Effector CD4-positive, alpha-beta T cell (primary cell): ENCODE results near the gene MPP3. TPM values are rescaled to one million over a fixed set of nuclear protein-coding genes. Genes with fewer than 3 reads are reported as not detected.
"Not testable (repeated sequence)": the region's sequence is repeated elsewhere in the genome, so short reads cannot be mapped to it uniquely, and the experiment has no call there.

Experiments used
- DNase-seq: peaks from one replicate; pipeline ENCODE4 v3.0.0-alpha.2; 2020
- total RNA-seq: gene quantifications from one replicate; lab custom pipeline; 2026; lab: John Stamatoyannopoulos, UW

The MPP3 gene
- total RNA-seq: not detected

- DNase-seq: peak; percentile 24
Observed at GRCh38 chr17:43832976-43833829, at the start of gene MPP3. Gene MPP3, minus strand, starts transcription at chr17:43833146. Its CDS starts 1,240 bp downstream, at chr17:43831906.

DNA sequence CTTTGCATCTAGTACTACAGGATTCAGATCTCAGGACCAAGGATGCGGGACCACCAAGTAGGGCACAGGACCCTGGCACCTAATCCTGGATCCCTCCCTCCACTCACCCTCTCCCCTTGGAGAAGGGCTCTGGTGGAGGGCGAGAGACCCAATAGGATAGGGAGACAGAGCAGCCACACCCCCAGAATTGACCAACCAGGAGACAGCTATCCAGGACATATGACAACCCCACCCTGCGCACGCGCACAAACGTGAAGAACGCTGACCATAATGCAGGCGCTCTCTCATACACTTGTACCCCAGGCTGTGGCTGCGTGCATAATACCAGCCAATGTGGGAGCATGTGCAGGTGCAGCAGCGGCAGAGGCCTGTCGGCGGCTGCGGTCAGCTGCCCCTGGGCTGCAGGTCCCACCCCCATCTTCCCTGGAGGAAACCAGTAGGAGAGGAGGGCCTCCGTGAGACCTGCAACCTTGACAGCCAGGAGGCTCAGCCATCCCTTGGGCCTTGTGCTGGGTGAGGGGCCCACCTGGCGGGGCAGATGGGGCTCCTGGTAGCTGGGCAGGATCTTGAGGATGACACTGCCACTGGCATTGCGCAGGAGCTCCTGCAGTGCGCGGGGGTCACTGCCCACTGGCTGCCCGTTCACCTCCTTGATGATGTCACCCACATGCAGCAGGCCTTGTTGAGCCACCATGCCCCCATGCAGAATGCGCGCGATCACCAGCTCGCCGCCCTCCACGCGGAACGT lies 49.0 kb upstream of the MPP3 start:
- no peak for DNase-seq

- no peak for DNase-seq
Observed at GRCh38 chr17:43881181-43881580, 48.2 kb upstream of the MPP3 start.

GRCh38 chr17:43880420-43880991 lies 47.6 kb upstream of the MPP3 start:
- no peak for DNase-seq

DNA sequence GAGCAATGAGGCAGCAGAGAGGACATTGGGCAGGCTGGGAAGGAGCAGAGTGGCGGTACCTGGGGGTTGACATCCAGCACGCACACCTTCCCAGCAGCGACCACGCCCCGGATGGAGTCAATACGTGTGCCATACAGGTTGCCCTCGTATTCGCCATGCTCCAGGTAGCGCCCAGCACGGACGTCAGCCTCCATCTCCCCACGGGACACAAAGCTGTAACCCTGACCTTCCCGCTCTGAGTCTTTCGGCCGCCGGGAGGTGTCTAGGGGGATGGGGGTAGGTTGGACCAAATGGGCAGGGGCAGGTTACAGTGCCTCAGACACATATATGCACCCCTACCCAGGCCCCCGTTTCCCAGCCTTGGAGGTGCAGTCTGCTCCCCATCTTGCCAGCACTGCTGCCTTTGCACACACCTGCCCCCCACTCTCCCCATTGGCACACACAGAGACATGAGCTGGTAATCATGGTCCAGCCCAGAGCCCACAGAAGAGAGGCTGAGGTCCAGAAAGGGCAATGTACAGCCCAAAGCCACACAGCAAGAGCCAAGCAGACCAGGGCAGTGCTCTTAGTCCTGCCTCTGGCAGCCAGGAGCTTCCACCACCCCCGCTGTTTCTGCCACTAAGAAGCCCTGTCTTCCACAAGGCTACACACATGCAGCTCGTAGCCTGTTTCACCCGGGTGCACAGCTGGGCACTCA lies 46.9 kb upstream of the MPP3 start:
- DNase-seq: no peak

DNA sequence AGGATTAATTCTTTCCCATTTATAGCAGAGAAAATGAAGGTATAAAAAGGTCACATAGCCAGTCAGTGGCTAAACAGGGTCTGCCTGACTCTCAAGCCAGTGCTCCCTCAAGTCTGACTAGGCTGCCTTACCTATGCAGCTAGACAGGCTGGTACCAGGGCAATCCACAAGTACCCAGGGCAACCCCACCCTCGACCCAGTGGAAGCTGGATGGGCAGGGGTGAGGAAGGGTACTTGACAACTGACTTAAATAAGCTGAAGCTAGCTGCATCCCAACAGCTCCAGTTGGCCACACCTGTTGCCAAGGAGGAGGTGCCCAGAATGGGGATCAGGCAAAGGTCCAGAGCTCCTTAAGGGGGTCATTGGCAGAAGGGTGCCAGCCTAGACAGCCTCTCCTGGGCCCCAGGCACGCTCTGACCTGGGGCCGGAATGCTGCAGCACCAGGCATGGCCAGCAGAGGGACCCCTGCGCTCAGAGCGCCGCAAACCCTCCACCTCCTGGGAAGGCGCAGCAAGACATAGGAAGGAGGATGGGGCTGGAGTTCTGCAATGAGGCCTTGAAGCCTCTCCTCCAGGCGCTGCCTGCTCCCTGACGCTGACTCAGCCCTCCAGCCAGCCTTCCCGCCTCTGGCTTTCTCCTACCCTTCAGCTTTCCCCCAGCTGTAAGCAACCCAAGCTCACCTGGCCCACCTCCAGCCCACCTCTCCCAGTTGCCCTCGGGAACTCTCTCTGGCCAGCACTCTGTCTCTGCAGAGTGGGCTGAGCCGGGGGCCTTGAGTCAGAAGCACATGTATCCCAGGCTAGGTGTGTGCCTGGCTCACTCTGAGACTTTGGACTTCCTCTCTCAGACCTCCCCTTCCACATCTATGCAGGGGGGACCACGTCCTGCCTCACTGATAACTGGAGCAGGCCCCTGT lies 45.6 kb upstream of the MPP3 start:
- peak; percentile 41 for DNase-seq

GRCh38 chr17:43877451-43878155 lies 44.7 kb upstream of the MPP3 start:
- DNase-seq: no peak

GRCh38 chr17:43877031-43877430 lies 44.1 kb upstream of the MPP3 start:
- no peak for DNase-seq

DNA sequence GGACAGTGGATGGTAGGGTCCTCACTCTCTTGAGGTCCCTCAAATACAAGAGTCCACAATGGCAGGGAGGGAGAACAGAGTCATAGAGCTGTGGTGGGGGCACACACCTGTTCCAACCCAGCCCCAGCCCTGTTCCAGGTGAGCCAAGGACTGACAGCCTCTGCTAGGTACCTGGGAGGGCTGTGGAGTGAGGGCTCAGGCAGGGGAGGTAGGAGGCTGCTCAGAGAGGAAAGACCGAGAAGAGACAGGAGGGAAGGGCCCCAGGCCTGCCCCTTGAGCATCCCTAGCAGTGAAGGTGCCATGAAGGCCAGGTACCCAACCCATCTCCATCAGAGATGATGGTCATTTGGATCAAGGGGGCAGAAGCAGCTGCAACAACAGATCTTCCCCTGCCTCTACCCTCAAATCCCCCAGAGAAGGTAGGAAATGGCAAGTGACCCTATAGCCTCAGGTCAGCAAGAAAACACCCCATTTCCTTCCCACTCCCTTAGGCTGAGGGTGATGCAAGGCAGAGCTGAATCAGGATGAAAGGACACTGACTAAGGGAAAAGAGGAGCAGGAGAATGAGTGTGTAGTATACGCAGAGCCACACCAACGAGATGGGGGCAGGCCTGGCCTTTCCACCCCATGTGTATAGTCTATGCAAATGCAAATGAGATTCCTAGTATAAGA lies 42.7 kb upstream of the MPP3 start:
- no peak for DNase-seq

- DNase-seq: no peak
Observed at GRCh38 chr17:43874293-43874692, 41.3 kb upstream of the MPP3 start.

- DNase-seq: no peak
Observed at GRCh38 chr17:43873815-43874214, 40.9 kb upstream of the MPP3 start.

GRCh38 chr17:43873091-43873490 lies 40.1 kb upstream of the MPP3 start:
- no peak for DNase-seq

DNA sequence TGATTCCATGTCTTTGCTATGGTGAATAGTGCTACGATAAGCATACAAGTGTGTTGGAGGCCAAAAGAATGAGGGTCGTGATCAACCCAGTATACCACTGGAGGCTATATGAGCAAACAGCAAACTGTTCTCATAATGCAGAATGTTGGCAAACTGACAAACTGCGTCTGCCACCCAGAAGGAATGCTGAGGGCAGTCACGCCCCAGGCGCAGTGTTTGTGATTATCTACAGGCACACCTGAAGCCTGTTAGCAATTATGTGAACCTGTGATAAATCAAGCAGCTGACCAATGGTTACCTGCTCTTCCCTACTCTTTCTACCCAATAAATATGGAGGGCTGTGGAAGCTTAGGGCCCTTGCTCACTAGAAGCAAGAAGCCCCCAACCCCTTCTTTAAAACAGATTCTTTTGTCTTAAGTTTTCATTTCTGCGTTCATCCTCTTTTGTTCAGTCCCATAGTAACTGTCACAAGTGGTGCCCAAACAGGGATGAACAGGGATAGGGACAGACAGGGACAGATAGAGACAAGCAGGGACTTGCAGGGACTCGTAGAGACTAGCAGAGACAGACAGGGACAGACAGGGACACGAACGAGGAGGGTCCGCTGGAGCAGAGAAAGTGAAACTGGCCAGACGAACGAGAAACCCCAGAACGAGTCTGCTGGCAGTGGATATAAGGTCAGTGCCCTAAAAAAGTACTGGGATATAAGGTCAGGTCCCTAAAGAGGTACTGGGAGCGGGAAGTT lies 39.2 kb upstream of the MPP3 start:
- no peak for DNase-seq

GRCh38 chr17:43869031-43869430 lies 36.1 kb upstream of the MPP3 start:
- DNase-seq: not testable (repeated sequence)

GRCh38 chr17:43868226-43868994 lies 35.5 kb upstream of the MPP3 start:
- DNase-seq: no peak

GRCh38 chr17:43864161-43864984 lies 31.4 kb upstream of the MPP3 start:
- no peak for DNase-seq

DNA sequence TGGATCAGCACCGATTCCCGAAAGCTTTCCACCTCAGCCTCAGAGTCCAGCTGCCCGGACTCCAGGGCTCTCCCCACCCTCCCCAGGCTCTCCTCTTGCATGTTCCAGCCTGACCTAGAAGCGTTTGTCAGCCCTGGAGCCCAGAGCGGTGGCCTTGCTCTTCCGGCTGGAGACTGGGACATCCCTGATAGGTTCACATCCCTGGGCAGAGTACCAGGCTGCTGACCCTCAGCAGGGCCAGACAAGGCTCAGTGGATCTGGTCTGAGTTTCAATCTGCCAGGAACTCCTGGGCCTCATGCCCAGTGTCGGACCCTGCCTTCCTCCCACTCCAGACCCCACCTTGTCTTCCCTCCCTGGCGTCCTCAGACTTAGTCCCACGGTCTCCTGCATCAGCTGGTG lies 29.0 kb upstream of the MPP3 start:
- no peak for DNase-seq
